Stimulated activated CD4-positive, alpha-beta T cell treated with anti-CD3 and anti-CD28 coated beads, Interleukin-1b, Interleukin-23, amount 100 ng/mL, for 4 hours (primary cell): ENCODE results near the gene D2HGDH.
"Not testable (repeated sequence)": the region's sequence is repeated elsewhere in the genome, so short reads cannot be mapped to it uniquely, and the experiment has no call there.

Experiments
- DNase-seq, 2 donors: peaks; one replicate each; pipeline ENCODE4 v3.0.0-alpha.2; 2020; ENCODE audit warnings: low read depth in 2 of 2

Gene D2HGDH

GRCh38 chr2:241724975-241725870, 9.2 kb upstream of the D2HGDH start:
- no peak for DNase-seq

GRCh38 chr2:241726459-241726858, 8.0 kb upstream of the D2HGDH start:
- no peak for DNase-seq

DNA sequence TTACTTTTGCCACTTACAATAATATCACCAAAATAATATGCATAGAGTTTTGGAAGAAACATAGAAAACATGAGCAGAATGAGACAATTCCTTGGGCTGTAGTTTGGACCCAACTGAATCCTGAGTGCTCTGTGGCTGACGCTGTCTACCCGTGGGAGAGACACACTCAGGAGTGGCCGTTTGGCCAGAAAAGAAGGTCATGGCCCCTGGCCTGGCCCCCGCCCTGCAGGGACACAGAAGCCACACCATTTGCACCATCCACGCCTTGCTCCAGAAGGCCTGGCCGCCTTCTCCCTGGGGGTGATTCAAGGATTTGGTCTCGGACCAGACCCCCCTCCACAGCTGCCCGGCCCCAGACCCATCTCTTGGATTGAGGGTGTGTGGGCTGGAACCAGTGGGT, 6.4 kb upstream of the D2HGDH start:
- DNase-seq: no peak

DNA sequence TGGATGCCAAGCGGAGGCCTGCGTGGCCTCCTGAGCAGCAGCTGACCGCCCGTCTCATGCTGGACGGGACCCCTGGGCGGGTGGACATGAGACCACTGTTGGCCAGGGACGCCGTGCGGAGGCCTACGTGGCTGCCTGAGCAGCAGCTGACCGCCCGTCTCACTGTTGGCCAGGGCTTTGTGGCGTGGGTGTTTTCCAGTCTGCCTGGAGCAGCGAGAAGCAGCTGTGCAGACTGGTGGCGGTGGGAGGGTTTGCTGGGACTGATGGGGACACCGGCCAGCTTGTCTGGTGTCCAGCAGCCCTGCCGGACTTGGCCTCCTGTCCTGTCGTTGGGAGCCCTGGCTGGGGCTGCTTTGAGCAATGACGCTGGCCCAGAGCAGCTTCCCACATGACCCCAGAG, 5.8 kb upstream of the D2HGDH start:
- no peak for DNase-seq

DNA sequence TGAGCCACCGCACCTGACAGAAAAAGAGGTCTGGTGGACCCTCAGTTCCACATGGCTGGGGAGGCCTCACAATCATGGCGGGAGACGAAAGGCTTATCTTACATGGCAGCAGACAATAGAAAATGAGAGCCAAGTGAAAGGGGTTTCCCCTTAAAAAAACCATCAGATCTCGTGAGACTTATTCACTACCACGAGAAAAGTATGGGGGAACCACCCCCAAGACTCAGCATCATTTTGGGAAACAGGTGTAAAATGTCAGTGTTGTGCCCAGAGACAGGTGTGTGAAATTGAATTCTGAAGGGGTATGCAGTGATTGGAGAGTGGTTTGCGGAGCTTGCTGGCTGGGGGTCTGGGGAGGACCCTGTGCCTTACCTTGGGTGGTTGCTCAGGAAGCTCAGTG, 4.6 kb upstream of the D2HGDH start:
- DNase-seq: no peak

DNA sequence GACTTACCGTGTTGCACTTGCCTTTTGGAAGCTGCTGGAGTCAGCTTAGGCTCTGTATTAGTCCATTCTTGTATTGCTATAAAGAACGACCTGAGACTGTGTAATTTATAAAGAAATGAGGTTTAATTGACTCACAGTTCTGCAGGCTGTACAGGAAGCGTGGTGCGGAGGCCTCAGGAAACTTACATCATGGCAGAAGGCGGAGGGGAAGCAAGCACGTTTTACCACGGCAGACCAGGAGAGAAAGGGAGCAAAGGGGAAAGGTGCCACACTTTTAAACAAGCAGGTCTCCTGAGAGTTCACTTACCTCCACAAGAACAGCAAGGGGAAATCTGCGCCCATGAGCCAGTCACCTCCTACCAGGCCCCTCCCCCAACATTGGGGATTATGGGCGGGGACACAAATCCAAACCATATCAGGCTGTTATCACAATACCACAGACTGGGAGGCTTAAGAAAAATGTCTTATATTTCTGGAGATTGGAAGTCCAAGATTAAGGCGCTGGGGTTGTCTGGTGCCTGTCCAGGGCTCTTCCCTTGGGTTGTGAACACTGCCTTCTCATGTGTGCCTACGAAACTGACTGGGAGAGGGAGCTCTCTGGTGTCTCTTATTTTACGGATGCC, 3.6 kb upstream of the D2HGDH start:
- DNase-seq: no peak

- DNase-seq: peak; percentile 41 to 47
Observed at GRCh38 chr2:241732513-241733186, 1.8 kb upstream of the D2HGDH start.

GRCh38 chr2:241733391-241734207, 831 bp upstream of the D2HGDH start:
- DNase-seq: no peak

DNA sequence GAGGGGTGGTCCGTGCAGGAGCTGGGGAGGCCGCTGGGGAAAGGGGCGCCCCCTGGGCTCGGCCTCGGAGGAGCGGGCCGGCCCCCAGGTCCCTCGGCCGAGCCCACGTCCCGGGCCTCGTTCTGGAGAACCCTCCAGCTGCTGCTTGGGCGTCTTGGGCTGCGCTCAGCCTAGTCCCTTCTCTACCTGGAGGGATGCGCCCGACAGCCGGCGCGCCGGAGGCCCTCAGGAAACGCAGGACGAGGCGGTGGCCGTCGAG, 293 bp upstream of the D2HGDH start:
- DNase-seq: no peak

DNA sequence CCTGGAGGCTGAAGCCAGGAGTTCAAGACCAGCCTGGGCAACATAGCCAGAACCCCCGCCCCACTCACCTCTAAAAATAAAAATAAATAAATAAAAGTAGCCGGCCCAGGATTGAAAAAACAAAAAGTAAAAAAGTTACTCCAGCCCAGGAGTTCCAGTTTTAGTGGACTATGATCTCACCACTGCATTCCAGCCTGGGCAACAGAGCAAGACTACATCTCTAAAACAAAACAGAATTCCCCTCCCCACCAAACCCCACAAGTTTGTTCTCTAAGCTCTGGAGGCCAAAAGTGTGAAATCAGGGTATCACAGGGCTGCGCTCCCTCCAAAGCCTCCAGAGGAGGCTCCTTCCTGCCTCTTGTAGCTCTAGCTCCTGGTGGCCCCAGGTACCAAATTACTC, 1.7 kb downstream of the D2HGDH start:
- DNase-seq: no peak

- DNase-seq: no peak
Observed at GRCh38 chr2:241738040-241738686, 3.7 kb downstream of the D2HGDH start.

DNA sequence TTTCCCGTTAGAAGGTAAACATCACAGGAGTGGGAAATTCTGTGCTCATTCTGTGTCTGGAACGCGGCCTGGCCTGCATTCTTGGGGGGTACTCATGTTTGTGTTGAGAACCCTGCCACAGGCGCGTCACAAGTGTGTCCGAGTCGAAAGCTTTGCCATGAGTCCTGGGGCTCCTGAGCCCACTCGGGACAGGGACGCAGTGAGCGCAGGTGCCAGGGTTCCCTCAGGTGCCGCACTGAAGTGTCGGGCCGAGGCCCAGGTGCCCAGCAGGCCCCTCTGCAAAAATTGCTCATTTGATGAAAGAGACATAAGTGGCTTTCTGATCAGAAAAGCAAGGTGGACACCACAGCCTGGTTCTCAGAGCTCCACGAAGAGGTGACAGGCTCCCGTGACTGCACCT, 4.7 kb downstream of the D2HGDH start:
- DNase-seq: no peak

- peak; percentile 39 to 56 for DNase-seq
Observed at GRCh38 chr2:241739651-241740050, 5.2 kb downstream of the D2HGDH start.

DNA sequence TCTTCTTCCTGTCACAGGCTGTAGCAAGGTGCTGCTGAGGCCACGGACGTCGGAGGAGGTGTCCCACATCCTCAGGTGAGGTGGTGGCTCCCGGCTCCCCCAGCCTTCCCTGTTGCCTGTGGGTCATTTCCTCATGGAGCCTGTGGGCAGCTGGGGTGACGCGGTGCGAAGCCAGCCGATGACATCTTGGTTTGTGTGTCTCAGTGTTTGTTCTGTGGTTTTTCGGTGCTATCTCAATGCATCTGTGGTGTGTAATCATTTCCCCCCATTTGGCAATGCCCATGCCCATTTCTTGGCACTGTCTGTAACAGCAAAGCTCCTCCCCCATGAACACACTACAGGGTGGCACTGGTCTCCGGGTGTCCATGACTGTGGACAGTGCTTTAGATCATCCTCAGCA, 6.6 kb downstream of the D2HGDH start:
- DNase-seq: no peak

DNA sequence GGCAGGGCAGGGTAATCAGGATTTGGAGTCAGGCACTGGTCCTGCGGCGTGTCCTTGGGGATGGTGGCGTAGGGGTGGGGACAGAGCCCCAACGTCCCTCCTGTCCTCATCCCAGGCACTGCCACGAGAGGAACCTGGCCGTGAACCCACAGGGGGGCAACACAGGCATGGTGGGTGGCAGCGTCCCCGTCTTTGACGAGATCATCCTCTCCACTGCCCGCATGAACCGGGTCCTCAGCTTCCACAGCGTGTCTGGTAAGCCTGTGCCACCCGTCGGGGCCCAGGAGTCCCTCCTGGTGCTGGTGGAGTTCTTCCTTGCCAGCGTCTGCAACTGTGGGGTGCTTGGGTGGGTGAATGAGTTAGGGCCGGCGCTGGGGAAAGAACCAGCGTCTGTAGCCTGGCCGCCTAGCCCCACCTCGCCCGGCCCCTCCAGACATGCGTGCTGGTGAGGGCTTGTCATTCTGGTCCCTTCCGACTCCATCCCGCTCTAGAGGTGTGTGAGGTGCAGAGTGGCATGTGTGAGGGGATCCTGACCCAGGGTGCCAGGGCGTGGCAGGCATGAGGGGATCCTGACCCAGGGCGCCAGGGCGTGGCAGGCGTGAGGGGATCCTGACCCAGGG, 8.0 kb downstream of the D2HGDH start:
- no peak for DNase-seq

- DNase-seq: not testable (repeated sequence)
Observed at GRCh38 chr2:241743008-241743407, 8.6 kb downstream of the D2HGDH start.

DNA sequence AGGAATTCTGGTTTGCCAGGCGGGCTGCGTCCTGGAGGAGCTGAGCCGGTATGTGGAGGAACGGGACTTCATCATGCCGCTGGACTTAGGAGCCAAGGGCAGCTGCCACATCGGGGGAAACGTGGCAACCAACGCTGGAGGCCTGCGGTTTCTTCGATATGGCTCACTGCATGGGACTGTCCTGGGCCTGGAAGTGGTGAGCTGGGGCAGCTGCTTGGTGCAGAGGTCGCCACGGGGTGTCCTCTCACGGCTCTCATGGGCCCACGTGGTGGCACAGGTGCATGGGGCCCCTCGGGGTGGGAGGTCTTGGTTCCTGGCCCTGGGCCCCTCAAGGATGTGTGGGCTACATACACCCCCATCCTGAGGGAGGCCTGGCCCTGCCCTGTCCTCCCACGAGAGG, 9.2 kb downstream of the D2HGDH start:
- DNase-seq: no peak

GRCh38 chr2:241744028-241744754, 9.8 kb downstream of the D2HGDH start:
- no peak for DNase-seq

GRCh38 chr2:241745276-241745675, 10.8 kb downstream of the D2HGDH start:
- no peak for DNase-seq

DNA sequence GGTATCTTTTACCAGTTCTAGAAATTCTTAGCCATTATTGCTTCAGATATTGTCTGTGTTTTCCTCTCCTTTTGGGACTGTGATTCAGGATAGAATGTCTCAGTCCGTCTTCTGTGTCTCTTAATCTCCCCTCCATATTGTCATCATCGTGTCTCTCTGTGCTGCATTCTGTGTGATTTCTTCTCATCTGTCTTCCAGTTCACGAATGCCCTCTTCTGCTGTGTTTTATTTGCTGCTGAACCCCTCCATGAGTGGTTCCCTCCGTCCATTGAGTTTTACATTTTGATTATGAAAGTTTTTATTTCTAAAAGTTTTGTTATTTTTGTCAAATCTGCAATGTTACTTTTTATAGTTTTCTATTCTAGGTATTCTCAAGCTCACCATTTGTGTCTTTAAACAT, 11.7 kb downstream of the D2HGDH start:
- DNase-seq: no peak
